K562 (cell line): Measurements from ENCODE around the gene TFAP2B. TPM values are rescaled to one million over a fixed set of nuclear protein-coding genes. Genes with fewer than 3 reads are reported as not detected.
A peak's percentile ranks its signal among the peaks of the same experiment; 100 is the strongest.

Experiments
- ATAC-seq: fragments of 200-7000 bp; cut with Tn5 transposase; 3 replicates; pipeline ENCODE4 v1.9.1; 2020; ENCODE audit warnings: moderate library complexity
- BruUV-seq: library from RNA; stranded (reverse); fragments of 400-500 nt; replicated peaks from 2 replicates; lab custom pipeline; 2021; lab: Mats Ljungman, UMichigan
- CTCF ChIA-PET: fragments of 300-600 bp; formaldehyde crosslinking; extraction: SDS; loops from one replicate; lab custom pipeline; 2021; ENCODE audit warnings: low intra/inter-chr PET ratio; lab: Yijun Ruan, JAX
- POLR2A ChIA-PET: fragments of 300-600, 350-650 bp; sonication (Branson Sonifier 250); formaldehyde crosslinking; extraction: SDS; loops from one replicate; lab custom pipeline; 2021; ENCODE audit warnings: antibody characterized with exemption, inconsistent platforms; lab: Yijun Ruan, JAX
- DNase-seq, 4 experiments: peaks; one replicate each; pipeline versions ENCODE4 v3.0.0 to v3.0.0-alpha.2; 2011 to 2018; ENCODE audit warnings: low spot score in 3 of 4, mixed read lengths in 3 of 4; ENCODE audit errors: extremely low read depth in 1 of 4
- FAIRE-seq: peaks from 2 replicates; lab custom pipeline; 2011; peaks lifted over from hg19 to GRCh38; lab: Jason Lieb, UNC
- H2AFZ ChIP-seq: 2 replicates; pipeline ENCODE4 v1.6.0; 2011; ENCODE audit warnings: low read depth, low read length, control low read depth, inconsistent platforms
- H3K27ac ChIP-seq: fragments of 200-600 bp; 3 replicates; pipeline ENCODE4 v1.8.0; 2011; ENCODE audit warnings: low read depth, mild to moderate bottlenecking, control low read depth, inconsistent platforms, low read length, moderate library complexity, mixed read lengths; ENCODE audit errors: extremely low read depth
- H3K27me3 ChIP-seq, 2 experiments: fragments of 300-600 bp in 1 of 2; 2 replicates in 1 of 2; 3 replicates in 1 of 2; pipeline versions ENCODE4 v1.6.0 to v1.8.0; 2011; ENCODE audit warnings: inconsistent platforms in 2 of 2, low read length in 2 of 2, mild to moderate bottlenecking in 1 of 2, mixed read lengths in 1 of 2, moderate library complexity in 1 of 2; ENCODE audit not compliant: control insufficient read depth in 2 of 2, insufficient read depth in 2 of 2
- H3K36me3 ChIP-seq: fragments of 300-600 bp; 3 replicates; pipeline ENCODE4 v1.8.0; 2011; ENCODE audit warnings: mild to moderate bottlenecking, low read length, inconsistent platforms; ENCODE audit not compliant: control insufficient read depth, insufficient read depth
- H3K4me1 ChIP-seq, 2 experiments: fragments of 200-600 bp in 1 of 2; replicated peaks in 1 of 2; 2 replicates in 1 of 2; 3 replicates in 1 of 2; pipeline versions ENCODE4 v1.5.1 to v1.8.0; 2011; ENCODE audit warnings: inconsistent platforms in 2 of 2, low read length in 2 of 2, mild to moderate bottlenecking in 1 of 2, mixed read lengths in 1 of 2, moderate library complexity in 1 of 2; ENCODE audit not compliant: control insufficient read depth in 2 of 2, insufficient read depth in 2 of 2
- H3K4me2 ChIP-seq: 2 replicates; pipeline ENCODE4 v1.6.1; 2011; ENCODE audit warnings: low read length, control low read depth, inconsistent platforms, mixed read lengths; ENCODE audit not compliant: insufficient read depth
- H3K4me3 ChIP-seq: fragments of 200-600 bp; sonication (generic), shearing (Covaris generic); 2 replicates; pipeline ENCODE4 v1.5.1; 2016; ENCODE audit warnings: control low read depth, inconsistent platforms
- H3K79me2 ChIP-seq: fragments of 200-600 bp; 3 replicates; pipeline ENCODE4 v1.8.0; 2011; ENCODE audit warnings: low read length, inconsistent platforms; ENCODE audit not compliant: control insufficient read depth, insufficient read depth
- H3K9ac ChIP-seq, 2 experiments: 2 replicates each; pipeline versions ENCODE4 v1.6.0 to v1.6.1; 2011; ENCODE audit warnings: low read depth in 2 of 2, low read length in 2 of 2, control low read depth in 1 of 2, inconsistent platforms in 1 of 2, mild to moderate bottlenecking in 1 of 2, mixed read lengths in 1 of 2; ENCODE audit not compliant: insufficient read depth in 1 of 2
- H3K9me1 ChIP-seq: one replicate; pipeline ENCODE4 v1.6.0; 2011; ENCODE audit warnings: inconsistent platforms, mild to moderate bottlenecking, low read length, moderate library complexity; ENCODE audit not compliant: control insufficient read depth, insufficient read depth
- H3K9me3 ChIP-seq: replicated peaks from 2 replicates; pipeline ENCODE4 v1.5.1; 2011; ENCODE audit warnings: low read depth, low read length, inconsistent platforms; ENCODE audit not compliant: control insufficient read depth, insufficient read depth
- H4K20me1 ChIP-seq: replicated peaks from 2 replicates; pipeline ENCODE4 v1.6.1; 2011; ENCODE audit warnings: low read length, inconsistent platforms, mixed read lengths; ENCODE audit not compliant: control insufficient read depth, insufficient read depth
- FOXK1 ChIP-seq: sonication (generic); formaldehyde crosslinking; IDR thresholded peaks from 2 replicates; pipeline ENCODE4 v1.8.0; 2022; ENCODE audit warnings: missing genetic modification reagents, mild to moderate bottlenecking, borderline replicate concordance
- GTF3C2 ChIP-seq: IDR thresholded peaks from 3 replicates; pipeline ENCODE4 v1.6.1; 2011; ENCODE audit warnings: borderline replicate concordance, mild to moderate bottlenecking, moderate library complexity; ENCODE audit not compliant: insufficient read length; ENCODE audit errors: extremely low read depth
- HDAC1 ChIP-seq, 2 experiments: fragments of 450-650 bp; IDR thresholded peaks; 2 replicates each; pipeline ENCODE4 v1.6.1; 2016 to 2017; ENCODE audit warnings: inconsistent platforms in 1 of 2, mild to moderate bottlenecking in 1 of 2, moderate library complexity in 1 of 2
- RHOXF2B ChIP-seq: fragments of 250-450 bp; sonication (Bioruptor Pico); conservative IDR thresholded peaks from 2 replicates; pipeline ENCODE4 v1.5.1; 2021
- XRCC3 ChIP-seq: fragments of 450-650 bp; IDR thresholded peaks from 2 replicates; pipeline ENCODE4 v1.6.1; 2017; ENCODE audit warnings: mild to moderate bottlenecking, moderate library complexity
- YBX1 ChIP-seq: fragments of 450-650 bp; IDR thresholded peaks from 2 replicates; pipeline ENCODE4 v1.7.1; 2016; ENCODE audit warnings: mild to moderate bottlenecking
- ZNF121 ChIP-seq: sonication (generic); formaldehyde crosslinking; conservative IDR thresholded peaks from 2 replicates; pipeline ENCODE4 v1.8.0; 2022; ENCODE audit warnings: missing genetic modification reagents
- ZNF449 ChIP-seq: fragments of 250-450 bp; sonication (Bioruptor Pico); IDR thresholded peaks from 2 replicates; pipeline ENCODE4 v1.8.0; 2022; ENCODE audit warnings: moderate library complexity, mild to moderate bottlenecking, inconsistent platforms
- WGBS: fragments of 100-300 bp; shearing (Covaris generic); methylation state at CpG from one replicate; pipeline ENCODE4 v1.1.6; 2016; ENCODE audit warnings: low coverage, mixed read lengths; ENCODE audit not compliant: insufficient coverage; ENCODE audit errors: missing lambda C conversion rate; 5-methylcytosine and 5-hydroxymethylcytosine counted together
- in situ Hi-C: fragments of 300-500 bp; cut with MboI; formaldehyde crosslinking; loops from 4 replicates; pipeline ENCODE4 v1.15.0; 2018; ENCODE audit warnings: inconsistent platforms, mixed read lengths
- intact Hi-C: fragments of 100-400 bp; cut with micrococcal nuclease; formaldehyde crosslinking; loops from 2 replicates; pipeline ENCODE4 v1.14.2; 2022
- polyA plus RNA-seq, 8 experiments: library from polyadenylated mRNA; depleted of rRNA in 4 of 8; stranded (reverse) in 5 of 8; unstranded in 3 of 8; fragments of >200 nt; fragmentation: Nextera tagmentation in 2 of 8; fragmentation: Illumina TruSeq in 1 of 8; extraction: Ambion mirVana in 2 of 8; extraction: Trizol in 1 of 8; gene quantifications; 2 replicates each; pipeline versions ENCODE4 v1.2.1 to v1.2.3, GENCODE V29; 2011 to 2014; ENCODE audit warnings: inconsistent platforms in 1 of 8, missing spikeins in 1 of 8
- total RNA-seq, 7 experiments: library from RNA; depleted of rRNA in 6 of 7; stranded (reverse); fragments of >200 nt in 6 of 7; fragmentation: Illumina TruSeq in 2 of 7; extraction: Trizol in 2 of 7; gene quantifications; 2 replicates each; pipeline versions ENCODE4 v1.2.1 to v1.2.3, GENCODE V29; 2011 to 2021; ENCODE audit warnings: low replicate concordance in 1 of 7
- TF ChIP-seq, protein P1 (sequence below): fragments of 200-800 bp; sonication (Bioruptor generic); IDR thresholded peaks from 2 replicates; pipeline ENCODE4 v1.6.1; 2016; ENCODE audit warnings: missing genetic modification characterization, missing compliant biosample characterization

Gene TFAP2B
- total and polyA plus RNA-seq, 9 of the 15 experiments (the other 6 are each of a cell fraction or from before 2014, with no cell fraction given) = not detected

GRCh38 chr6:50826803-50827202 lies 8.1 kb downstream of the TFAP2B start:
- no peaks in the 10 kb centered on the region for H3K36me3 ChIP-seq
- ChIA-PET CTCF (no interaction called here), POLR2A (no interaction called here)
- no peaks in the 10 kb centered on the region for H3K27me3 ChIP-seq
- 68% methylated on average over 15 of the region's 15 CpGs for WGBS
- H3K9ac ChIP-seq = no peak overlapping the region
- peaks cover 9 to 15% of the 10 kb centered on the region in 2 experiments; a peak in 4 of 5 replicates for H3K4me1 ChIP-seq
- peak; percentile 19 for FAIRE-seq
- no peaks in the 10 kb centered on the region for H3K9me1 ChIP-seq
- H3K27ac ChIP-seq = no peak overlapping the region
- TF ChIP-seq XRCC3 (no peak), RHOXF2B (no peak), ZNF121 (CRISPR knock-in tag) (no peak), GTF3C2 (no peak), ZNF449 (CRISPR knock-in tag) (no peak), FOXK1 (CRISPR knock-in tag) (no peak), HDAC1 (IDR thresholded peaks at IDR 0.05) (no peak), YBX1 (no peak)
- TF ChIP-seq, protein P1, sequence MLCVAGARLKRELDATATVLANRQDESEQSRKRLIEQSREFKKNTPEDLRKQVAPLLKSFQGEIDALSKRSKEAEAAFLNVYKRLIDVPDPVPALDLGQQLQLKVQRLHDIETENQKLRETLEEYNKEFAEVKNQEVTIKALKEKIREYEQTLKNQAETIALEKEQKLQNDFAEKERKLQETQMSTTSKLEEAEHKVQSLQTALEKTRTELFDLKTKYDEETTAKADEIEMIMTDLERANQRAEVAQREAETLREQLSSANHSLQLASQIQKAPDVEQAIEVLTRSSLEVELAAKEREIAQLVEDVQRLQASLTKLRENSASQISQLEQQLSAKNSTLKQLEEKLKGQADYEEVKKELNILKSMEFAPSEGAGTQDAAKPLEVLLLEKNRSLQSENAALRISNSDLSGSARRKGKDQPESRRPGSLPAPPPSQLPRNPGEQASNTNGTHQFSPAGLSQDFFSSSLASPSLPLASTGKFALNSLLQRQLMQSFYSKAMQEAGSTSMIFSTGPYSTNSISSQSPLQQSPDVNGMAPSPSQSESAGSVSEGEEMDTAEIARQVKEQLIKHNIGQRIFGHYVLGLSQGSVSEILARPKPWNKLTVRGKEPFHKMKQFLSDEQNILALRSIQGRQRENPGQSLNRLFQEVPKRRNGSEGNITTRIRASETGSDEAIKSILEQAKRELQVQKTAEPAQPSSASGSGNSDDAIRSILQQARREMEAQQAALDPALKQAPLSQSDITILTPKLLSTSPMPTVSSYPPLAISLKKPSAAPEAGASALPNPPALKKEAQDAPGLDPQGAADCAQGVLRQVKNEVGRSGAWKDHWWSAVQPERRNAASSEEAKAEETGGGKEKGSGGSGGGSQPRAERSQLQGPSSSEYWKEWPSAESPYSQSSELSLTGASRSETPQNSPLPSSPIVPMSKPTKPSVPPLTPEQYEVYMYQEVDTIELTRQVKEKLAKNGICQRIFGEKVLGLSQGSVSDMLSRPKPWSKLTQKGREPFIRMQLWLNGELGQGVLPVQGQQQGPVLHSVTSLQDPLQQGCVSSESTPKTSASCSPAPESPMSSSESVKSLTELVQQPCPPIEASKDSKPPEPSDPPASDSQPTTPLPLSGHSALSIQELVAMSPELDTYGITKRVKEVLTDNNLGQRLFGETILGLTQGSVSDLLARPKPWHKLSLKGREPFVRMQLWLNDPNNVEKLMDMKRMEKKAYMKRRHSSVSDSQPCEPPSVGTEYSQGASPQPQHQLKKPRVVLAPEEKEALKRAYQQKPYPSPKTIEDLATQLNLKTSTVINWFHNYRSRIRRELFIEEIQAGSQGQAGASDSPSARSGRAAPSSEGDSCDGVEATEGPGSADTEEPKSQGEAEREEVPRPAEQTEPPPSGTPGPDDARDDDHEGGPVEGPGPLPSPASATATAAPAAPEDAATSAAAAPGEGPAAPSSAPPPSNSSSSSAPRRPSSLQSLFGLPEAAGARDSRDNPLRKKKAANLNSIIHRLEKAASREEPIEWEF (CRISPR knock-in tag) = no peak
- ATAC-seq = no peak
- BruUV-seq = no TSS peak
- no peak for DNase-seq
- H2AFZ ChIP-seq = peak overlapping the region; percentile 77
- H3K4me2 ChIP-seq = no peak overlapping the region
- in situ Hi-C loops = no loop called here
- H3K79me2 ChIP-seq = no peaks in the 10 kb centered on the region
- H3K4me3 ChIP-seq = no peak overlapping the region
- no peaks in the 10 kb centered on the region for H4K20me1 ChIP-seq
- H3K9me3 ChIP-seq = no peaks in the 10 kb centered on the region
- intact Hi-C loops = no loop called here
